Measurements from ENCODE around the gene WIZ.

The WIZ gene

GRCh38 chr19:15381864-15382263 lies 67.9 kb downstream of the WIZ start:
- no peak for DNase-seq (ENCODE audit: extremely low spot score, insufficient read length, low read depth)
- FAIRE-seq = no peak

- FAIRE-seq (no peak), DNase-seq (ENCODE audit: extremely low spot score, insufficient read length, low read depth) (no peak)
Measured at GRCh38 chr19:15381429-15381828, 68.3 kb downstream of the WIZ start.

- FAIRE-seq (no peak), DNase-seq (ENCODE audit: extremely low spot score, insufficient read length, low read depth) (no peak)
Measured at GRCh38 chr19:15379999-15380647, 69.6 kb downstream of the WIZ start.

- DNase-seq (ENCODE audit: extremely low spot score, insufficient read length, low read depth) (peak; percentile 96), FAIRE-seq (peak; percentile 96)
Measured at GRCh38 chr19:15379083-15379998, 70.4 kb downstream of the WIZ start, which contains the start of gene AKAP8. Gene AKAP8, minus strand, starts transcription at chr19:15379787. Its CDS starts 56 bp downstream, at chr19:15379731.

GRCh38 chr19:15378534-15379082 lies 71.1 kb downstream of the WIZ start:
- DNase-seq (ENCODE audit: extremely low spot score, insufficient read length, low read depth) (peak; percentile 38), FAIRE-seq (peak; percentile 80)

- no peak for FAIRE-seq
- DNase-seq (ENCODE audit: extremely low spot score, insufficient read length, low read depth) = no peak
Measured at GRCh38 chr19:15374796-15375440, 74.8 kb downstream of the WIZ start.

- DNase-seq (ENCODE audit: extremely low spot score, insufficient read length, low read depth) (no peak), FAIRE-seq (no peak)
Measured at GRCh38 chr19:15374105-15374651, 75.6 kb downstream of the WIZ start.

- no peak for DNase-seq (ENCODE audit: extremely low spot score, insufficient read length, low read depth)
- no peak for FAIRE-seq
Measured at GRCh38 chr19:15373644-15374043, 76.1 kb downstream of the WIZ start.

- DNase-seq (ENCODE audit: extremely low spot score, insufficient read length, low read depth) (no peak), FAIRE-seq (no peak)
Measured at GRCh38 chr19:15372891-15373301, 76.9 kb downstream of the WIZ start.

GRCh38 chr19:15372470-15372869 lies 77.3 kb downstream of the WIZ start:
- DNase-seq (ENCODE audit: extremely low spot score, insufficient read length, low read depth) (no peak), FAIRE-seq (no peak)

GRCh38 chr19:15371786-15372380 lies 77.9 kb downstream of the WIZ start:
- no peak for FAIRE-seq

GRCh38 chr19:15371119-15371518 lies 78.6 kb downstream of the WIZ start:
- FAIRE-seq (no peak), DNase-seq (ENCODE audit: extremely low spot score, insufficient read length, low read depth) (no peak)

More at GRCh38 chr19:15371786-15372380, 77.9 kb downstream of the WIZ start:
- DNase-seq (ENCODE audit: extremely low spot score, insufficient read length, low read depth) = no peak
